Colonic mucosa (tissue), 4 donors: ENCODE measurements around the gene CDH4. TPM values are rescaled to one million over a fixed set of nuclear protein-coding genes. Genes with fewer than 3 reads are reported as not detected.

Experiments
- DNase-seq: peaks from one replicate; pipeline ENCODE4 v3.0.0-alpha.2; 2020
- H3K27ac ChIP-seq: fragments of 200-600 bp; one replicate; pipeline ENCODE4 v1.8.0; 2021
- H3K27me3 ChIP-seq: fragments of 200-600 bp; one replicate; pipeline ENCODE4 v1.8.0; 2021
- H3K36me3 ChIP-seq: fragments of 200-600 bp; one replicate; pipeline ENCODE4 v1.8.0; 2021
- H3K4me1 ChIP-seq: fragments of 200-600 bp; one replicate; pipeline ENCODE4 v1.8.0; 2021; ENCODE audit warnings: mild to moderate bottlenecking
- H3K4me3 ChIP-seq: fragments of 200-600 bp; one replicate; pipeline ENCODE4 v1.8.0; 2021
- H3K9ac ChIP-seq, 2 donors: one replicate each; pipeline ENCODE4 v1.7.0; 2013; ENCODE audit warnings: control low read depth in 2 of 2, low read depth in 2 of 2, low read length in 2 of 2
- H3K9me3 ChIP-seq: fragments of 200-600 bp; one replicate; pipeline ENCODE4 v1.8.0; 2021
- intact Hi-C: fragments of 100-400 bp; cut with DNase I; formaldehyde crosslinking; loops from one replicate; pipeline ENCODE4 v1.14.1; 2022
- total RNA-seq, 2 donors: library from RNA; stranded (reverse); fragmentation: NEBNext Ultra II Directional in 1 of 2; extraction: Animal tissue kit (Norgen Biotek cat#: 25700) in 1 of 2; gene quantifications; one replicate each; pipeline ENCODE4 v1.2.1, GENCODE V29; 2021
- TF ChIP-seq, protein P1 (sequence below): fragments of 200-600 bp; IDR thresholded peaks from one replicate; pipeline ENCODE4 v1.8.0; 2022; ENCODE audit warnings: antibody characterized with exemption, mild to moderate bottlenecking
- donor health status: healthy.
- donor health status: DM: no; HTN: no; CAD: no.
- donor health status: DM: no; HTN: no; CAD: no.

CDH4 gene
- total RNA-seq, 2 donors from 2014 or later: 0.08 TPM; not detected in 1

DNA sequence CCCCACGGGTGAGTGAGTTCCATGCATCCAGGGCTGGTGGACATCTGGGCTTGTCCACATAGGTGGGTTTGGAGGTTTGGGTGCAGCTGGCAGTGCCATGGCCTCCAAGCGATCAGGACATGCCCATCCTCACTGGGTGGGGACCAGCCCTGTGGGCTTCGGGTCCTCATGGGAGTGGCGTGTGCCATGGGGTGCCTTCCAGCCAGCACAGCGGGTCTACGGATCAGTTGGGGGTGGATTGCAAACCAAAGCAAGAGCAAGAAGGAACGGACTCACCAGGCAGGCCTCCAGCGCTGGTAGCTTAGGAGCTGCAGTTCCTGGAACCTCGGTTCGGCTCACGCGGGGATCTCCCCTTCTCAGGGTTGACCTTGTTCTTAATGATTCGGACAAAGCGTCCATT lies 449.3 kb downstream of the CDH4 start:
- no peaks in the 10 kb centered on the region for H3K36me3 ChIP-seq
- no peak overlapping the region for H3K4me3 ChIP-seq
- H3K4me1 ChIP-seq: no peaks in the 10 kb centered on the region
- no peaks in the 10 kb centered on the region for H3K27me3 ChIP-seq
- H3K27ac ChIP-seq: no peak overlapping the region
- no peak overlapping the region for H3K9ac ChIP-seq
- no peaks in the 10 kb centered on the region for H3K9me3 ChIP-seq
- no peak for DNase-seq
- TF ChIP-seq, protein P1, sequence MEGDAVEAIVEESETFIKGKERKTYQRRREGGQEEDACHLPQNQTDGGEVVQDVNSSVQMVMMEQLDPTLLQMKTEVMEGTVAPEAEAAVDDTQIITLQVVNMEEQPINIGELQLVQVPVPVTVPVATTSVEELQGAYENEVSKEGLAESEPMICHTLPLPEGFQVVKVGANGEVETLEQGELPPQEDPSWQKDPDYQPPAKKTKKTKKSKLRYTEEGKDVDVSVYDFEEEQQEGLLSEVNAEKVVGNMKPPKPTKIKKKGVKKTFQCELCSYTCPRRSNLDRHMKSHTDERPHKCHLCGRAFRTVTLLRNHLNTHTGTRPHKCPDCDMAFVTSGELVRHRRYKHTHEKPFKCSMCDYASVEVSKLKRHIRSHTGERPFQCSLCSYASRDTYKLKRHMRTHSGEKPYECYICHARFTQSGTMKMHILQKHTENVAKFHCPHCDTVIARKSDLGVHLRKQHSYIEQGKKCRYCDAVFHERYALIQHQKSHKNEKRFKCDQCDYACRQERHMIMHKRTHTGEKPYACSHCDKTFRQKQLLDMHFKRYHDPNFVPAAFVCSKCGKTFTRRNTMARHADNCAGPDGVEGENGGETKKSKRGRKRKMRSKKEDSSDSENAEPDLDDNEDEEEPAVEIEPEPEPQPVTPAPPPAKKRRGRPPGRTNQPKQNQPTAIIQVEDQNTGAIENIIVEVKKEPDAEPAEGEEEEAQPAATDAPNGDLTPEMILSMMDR: no peak
- intact Hi-C loops: no loop called here

DNA sequence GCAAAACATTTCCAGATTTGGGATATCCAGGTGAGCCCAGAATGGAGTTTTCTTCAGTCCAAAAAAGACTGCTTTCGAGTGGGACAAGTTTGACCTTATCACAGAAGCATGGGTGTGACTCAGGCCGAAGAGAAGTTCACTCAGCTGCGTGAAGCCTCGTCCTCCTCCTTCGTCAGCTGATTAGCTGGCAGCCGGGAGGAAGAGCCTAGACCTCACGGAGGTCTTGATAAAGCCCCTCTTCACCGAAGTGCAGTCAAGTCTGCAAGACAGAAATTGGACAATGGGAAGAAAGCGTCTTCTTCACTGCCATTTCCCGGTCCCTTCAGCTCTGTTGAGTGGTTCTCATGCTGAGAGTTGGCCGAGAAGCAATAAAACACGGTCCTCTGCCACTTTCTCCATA lies 449.7 kb downstream of the CDH4 start:
- TF ChIP-seq, protein P1: no peak
- no peak overlapping the region for H3K27ac ChIP-seq
- no peak for DNase-seq
- H3K36me3 ChIP-seq: no peaks in the 10 kb centered on the region
- no peaks in the 10 kb centered on the region for H3K27me3 ChIP-seq
- no peak overlapping the region for H3K9ac ChIP-seq
- intact Hi-C loops: no loop called here
- H3K4me1 ChIP-seq: no peaks in the 10 kb centered on the region
- H3K9me3 ChIP-seq: no peaks in the 10 kb centered on the region
- H3K4me3 ChIP-seq: no peak overlapping the region

DNA sequence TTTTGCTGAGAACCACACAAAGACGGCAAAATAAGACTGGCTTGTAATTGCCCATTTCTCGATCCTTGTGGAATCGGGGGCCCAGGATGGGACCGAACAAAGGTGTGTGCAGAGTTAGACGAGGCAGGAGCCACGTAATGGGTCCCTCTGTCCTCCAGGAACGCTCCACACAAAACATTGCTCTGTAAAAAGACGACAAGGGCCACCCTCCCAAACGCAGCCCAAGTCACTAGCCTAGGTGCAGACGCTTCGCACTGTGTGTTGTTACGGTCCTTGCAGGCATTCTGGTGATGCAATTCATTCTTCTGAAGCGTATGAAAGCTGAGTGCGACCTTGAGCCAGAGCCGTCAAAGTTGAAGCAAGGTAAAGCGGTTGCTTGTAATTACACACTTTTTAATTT lies 450.2 kb downstream of the CDH4 start:
- Histone ChIP-seq H3K36me3 (no peaks in the 10 kb centered on the region), H3K27me3 (no peaks in the 10 kb centered on the region), H3K4me3 (no peak overlapping the region), H3K9ac (no peak overlapping the region), H3K4me1 (no peaks in the 10 kb centered on the region), H3K9me3 (no peaks in the 10 kb centered on the region), H3K27ac (no peak overlapping the region)
- intact Hi-C loops: no loop called here
- TF ChIP-seq, protein P1: no peak
- no peak for DNase-seq

DNA sequence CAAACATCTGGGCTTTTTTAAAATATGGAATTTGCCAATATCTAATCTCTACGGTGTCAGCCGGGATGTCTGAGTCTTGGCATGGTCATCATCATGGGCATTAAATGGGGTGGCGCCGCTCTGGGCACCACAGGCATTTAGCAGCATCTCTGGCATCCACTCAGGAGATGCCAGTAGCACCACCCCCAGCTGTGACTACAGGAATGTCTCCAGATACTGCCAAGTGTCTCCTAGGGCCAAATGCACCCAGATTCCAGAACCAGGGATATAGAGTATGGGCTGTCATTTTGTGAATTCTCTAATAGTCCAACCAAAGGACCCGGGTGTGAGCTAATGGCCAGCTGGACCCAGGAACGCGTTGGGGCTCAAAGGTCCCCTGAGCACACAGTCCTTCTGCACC lies 452.6 kb downstream of the CDH4 start:
- no peak overlapping the region for H3K27ac ChIP-seq
- H3K9ac ChIP-seq: no peak overlapping the region
- intact Hi-C loops: no loop called here
- no peaks in the 10 kb centered on the region for H3K4me1 ChIP-seq
- no peak overlapping the region for H3K4me3 ChIP-seq
- DNase-seq: no peak
- H3K27me3 ChIP-seq: no peaks in the 10 kb centered on the region
- no peaks in the 10 kb centered on the region for H3K36me3 ChIP-seq
- H3K9me3 ChIP-seq: no peaks in the 10 kb centered on the region
- TF ChIP-seq, protein P1: no peak

DNA sequence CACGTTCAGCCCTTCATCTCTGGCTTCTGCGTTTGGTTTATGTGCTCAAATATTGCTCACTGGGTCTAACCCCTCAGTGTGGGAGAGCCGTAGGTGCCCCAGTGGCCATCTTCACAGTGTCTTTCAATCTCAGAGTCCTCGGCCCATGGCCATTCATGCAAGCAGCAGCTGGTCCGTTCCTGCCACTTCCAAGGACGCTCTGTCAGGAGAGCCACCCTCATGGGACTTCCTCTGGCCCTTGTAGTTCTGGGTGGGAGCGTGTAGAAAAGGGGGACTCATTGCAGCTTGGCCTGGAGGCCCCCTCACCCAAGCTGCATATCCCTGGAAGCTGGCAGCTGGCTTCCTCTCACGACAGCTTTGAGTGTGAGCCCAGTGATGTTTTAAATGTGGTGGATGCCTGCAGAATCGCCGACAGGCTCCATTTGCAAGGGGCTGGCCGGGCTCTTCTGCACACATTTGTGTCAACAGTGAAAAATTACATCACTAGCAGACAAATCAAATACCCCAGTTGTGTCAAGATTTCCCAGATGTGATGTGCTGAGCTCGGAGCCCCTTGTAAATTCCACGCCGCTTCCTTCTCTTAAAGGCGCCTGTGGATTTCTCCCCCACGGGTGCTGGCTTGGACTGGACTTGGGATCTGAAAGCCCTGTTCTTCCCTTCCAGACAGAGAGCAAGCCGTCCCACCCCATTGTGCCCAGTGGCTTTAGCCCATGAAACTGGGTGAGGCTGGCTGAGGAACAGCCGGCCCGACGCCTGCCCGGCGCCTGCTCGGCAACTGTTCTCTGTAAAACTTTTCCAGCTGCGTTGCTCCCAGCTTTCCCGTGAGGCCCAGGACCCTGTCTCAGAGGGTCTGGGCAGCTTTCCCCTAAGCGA lies 453.6 kb downstream of the CDH4 start:
- intact Hi-C loops: no loop called here
- no peak overlapping the region for H3K4me3 ChIP-seq
- no peak overlapping the region for H3K9ac ChIP-seq
- H3K27ac ChIP-seq: no peak overlapping the region
- no peaks in the 10 kb centered on the region for H3K36me3 ChIP-seq
- no peaks in the 10 kb centered on the region for H3K9me3 ChIP-seq
- no peak for DNase-seq
- no peaks in the 10 kb centered on the region for H3K27me3 ChIP-seq
- H3K4me1 ChIP-seq: no peaks in the 10 kb centered on the region
- TF ChIP-seq, protein P1: no peak
